ENCODE results near the gene SPATA45.

The SPATA45 gene

DNA sequence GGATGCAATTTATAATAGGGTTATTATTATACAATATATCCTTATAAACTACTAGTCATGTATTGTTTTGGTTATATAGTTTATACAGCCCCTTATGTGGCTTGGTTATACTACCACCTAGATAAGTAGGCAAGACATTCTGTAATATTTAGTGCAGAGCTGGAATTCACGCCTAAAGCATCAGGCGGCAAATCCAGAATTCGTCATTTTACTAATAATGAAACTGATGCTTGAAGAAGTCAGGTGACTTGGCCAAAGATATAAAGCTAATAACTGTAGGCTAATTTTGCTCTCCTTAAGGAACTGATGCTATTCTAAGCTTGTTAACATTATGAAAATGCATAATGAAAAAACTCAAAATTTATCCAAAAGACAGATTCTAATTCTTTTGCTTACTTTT, 66.7 kb downstream of the SPATA45 start:
- no peak for DNase-seq (ENCODE audit: low read depth)

All from activated T-cell treated with anti-CD3 and anti-CD28 coated beads for 48 hours (primary cell).